H1 (cell line): ENCODE results near the gene DNASE1. TPM values are rescaled to one million over a fixed set of nuclear protein-coding genes. Genes with fewer than 3 reads are reported as not detected.

ENCODE experiments used
- CTCF ChIA-PET: fragments of 300-600 bp; sonication (Branson Sonifier 250); formaldehyde crosslinking; loops from one replicate; lab custom pipeline; 2021; ENCODE audit not compliant: partially characterized antibody; lab: Charles Lee
- POLR2A ChIA-PET: fragments of 300-600 bp; sonication (Branson Sonifier 250); formaldehyde crosslinking; loops from one replicate; lab custom pipeline; 2021; ENCODE audit warnings: inconsistent platforms; ENCODE audit not compliant: partially characterized antibody; lab: Charles Lee
- DNase-seq, 2 experiments: peaks; one replicate each; pipeline versions ENCODE4 v3.0.0 to v3.0.0-alpha.2; 2010 to 2022; ENCODE audit warnings: low spot score in 2 of 2, low read depth in 1 of 2, mixed read lengths in 1 of 2
- FAIRE-seq: peaks from 2 replicates; lab custom pipeline; 2011; peaks lifted over from hg19 to GRCh38; lab: Jason Lieb, UNC
- H2AFZ ChIP-seq: 2 replicates; pipeline ENCODE4 v1.8.1; 2012; ENCODE audit warnings: low read length, inconsistent platforms
- H2AK5ac ChIP-seq: 2 replicates; pipeline ENCODE4 v1.6.1; 2013; ENCODE audit warnings: low read depth, low read length
- H2BK120ac ChIP-seq: replicated peaks from 2 replicates; pipeline ENCODE3; 2013; ENCODE audit warnings: low read depth, low read length, inconsistent platforms
- H2BK12ac ChIP-seq: 2 replicates; pipeline ENCODE4 v1.6.1; 2013; ENCODE audit warnings: low read depth, low read length
- H2BK15ac ChIP-seq: 2 replicates; pipeline ENCODE4 v1.6.1; 2013; ENCODE audit warnings: low read length
- H2BK20ac ChIP-seq: 2 replicates; pipeline ENCODE4 v1.6.1; 2013; ENCODE audit warnings: low read length
- H2BK5ac ChIP-seq: 2 replicates; pipeline ENCODE4 v1.6.1; 2013; ENCODE audit warnings: low read depth, low read length
- H3K14ac ChIP-seq: 2 replicates; pipeline ENCODE4 v1.6.1; 2013; ENCODE audit warnings: inconsistent platforms; ENCODE audit not compliant: insufficient read length
- H3K18ac ChIP-seq: 2 replicates; pipeline ENCODE4 v1.6.1; 2013; ENCODE audit warnings: low read length; ENCODE audit errors: extremely low read depth
- H3K23ac ChIP-seq: 2 replicates; pipeline ENCODE4 v1.6.1; 2013; ENCODE audit warnings: inconsistent platforms; ENCODE audit not compliant: insufficient read length
- H3K23me2 ChIP-seq: 2 replicates; pipeline ENCODE4 v1.6.1; 2013; ENCODE audit warnings: low read depth, low read length
- H3K27ac ChIP-seq: 2 replicates; pipeline ENCODE4 v1.6.1; 2011; ENCODE audit warnings: low read depth, low read length, inconsistent platforms
- H3K27me3 ChIP-seq, 4 experiments: replicated peaks in 1 of 4; 1 replicate in 1 of 4; 2 replicates in 3 of 4; pipeline versions ENCODE4 v1.6.1 to v1.8.1; 2011 to 2013; ENCODE audit warnings: low read length in 3 of 4, mild to moderate bottlenecking in 3 of 4, inconsistent platforms in 2 of 4, mixed read lengths in 2 of 4, moderate library complexity in 1 of 4; ENCODE audit not compliant: control insufficient read depth in 3 of 4, insufficient read depth in 3 of 4; ENCODE audit errors: extremely low read depth in 1 of 4
- H3K36me3 ChIP-seq, 4 experiments: 2 replicates each; pipeline versions ENCODE4 v1.6.1 to v1.8.1; 2011 to 2013; ENCODE audit warnings: mild to moderate bottlenecking in 4 of 4, low read length in 3 of 4, moderate library complexity in 2 of 4, control low read depth in 1 of 4, inconsistent platforms in 1 of 4; ENCODE audit not compliant: insufficient read depth in 4 of 4, control insufficient read depth in 2 of 4
- H3K4ac ChIP-seq: replicated peaks from 2 replicates; pipeline ENCODE3; 2013; ENCODE audit warnings: low read length, low read depth, mixed read lengths, inconsistent platforms; ENCODE audit not compliant: insufficient read length
- H3K4me1 ChIP-seq, 4 experiments: replicated peaks in 1 of 4; 1 replicate in 1 of 4; 2 replicates in 3 of 4; pipeline versions ENCODE4 v1.6.1 to v1.8.1; 2011 to 2013; ENCODE audit warnings: low read length in 3 of 4, inconsistent platforms in 2 of 4, mixed read lengths in 1 of 4; ENCODE audit not compliant: insufficient read depth in 4 of 4, control insufficient read depth in 3 of 4
- H3K4me2 ChIP-seq, 2 experiments: 2 replicates each; pipeline versions ENCODE4 v1.6.1 to v1.8.1; 2011 to 2013; ENCODE audit warnings: low read depth in 2 of 2, low read length in 2 of 2, control low read depth in 1 of 2, inconsistent platforms in 1 of 2, mild to moderate bottlenecking in 1 of 2; ENCODE audit not compliant: insufficient read depth in 1 of 2
- H3K4me3 ChIP-seq, 4 experiments: fragments of 200-600, 300-600 bp in 1 of 4; sonication (generic), shearing (Covaris generic), sonication (Bioruptor Twin) in 1 of 4; 2 replicates each; pipeline versions ENCODE4 v1.5.1 to v1.8.1; 2011 to 2016; ENCODE audit warnings: low read length in 4 of 4, low read depth in 3 of 4, control low read depth in 2 of 4, inconsistent platforms in 2 of 4, mild to moderate bottlenecking in 2 of 4, mixed read lengths in 1 of 4, moderate library complexity in 1 of 4; ENCODE audit not compliant: insufficient read depth in 2 of 4; ENCODE audit errors: extremely low read depth in 1 of 4
- H3K56ac ChIP-seq: replicated peaks from 2 replicates; pipeline ENCODE3; 2013; ENCODE audit warnings: low read depth, mild to moderate bottlenecking, mixed read lengths, low read length, inconsistent platforms; ENCODE audit not compliant: insufficient read length
- H3K79me1 ChIP-seq: 2 replicates; pipeline ENCODE4 v1.6.1; 2013; ENCODE audit warnings: low read depth, low read length, control low read depth
- H3K79me2 ChIP-seq, 2 experiments: 2 replicates each; pipeline versions ENCODE4 v1.6.1 to v1.8.1; 2012 to 2013; ENCODE audit warnings: low read length in 2 of 2, mild to moderate bottlenecking in 2 of 2, inconsistent platforms in 1 of 2; ENCODE audit not compliant: insufficient read depth in 2 of 2, control insufficient read depth in 1 of 2
- H3K9ac ChIP-seq, 4 experiments: replicated peaks in 1 of 4; 1 replicate in 1 of 4; 2 replicates in 3 of 4; pipeline versions ENCODE4 v1.6.1 to v1.8.1; 2011 to 2013; ENCODE audit warnings: low read depth in 3 of 4, low read length in 3 of 4, control low read depth in 2 of 4, mild to moderate bottlenecking in 2 of 4, moderate library complexity in 2 of 4, inconsistent platforms in 1 of 4; ENCODE audit errors: extremely low read depth in 1 of 4
- H3K9me3 ChIP-seq, 2 experiments: 2 replicates each; pipeline versions ENCODE4 v1.6.1 to v1.8.1; 2012 to 2013; ENCODE audit warnings: mild to moderate bottlenecking in 2 of 2, moderate library complexity in 2 of 2, control low read depth in 1 of 2, inconsistent platforms in 1 of 2, low read depth in 1 of 2, low read length in 1 of 2, mixed read lengths in 1 of 2; ENCODE audit not compliant: insufficient read depth in 2 of 2
- H4K20me1 ChIP-seq, 2 experiments: replicated peaks in 1 of 2; 2 replicates each; pipeline versions ENCODE3 to v1.8.1; 2011 to 2013; ENCODE audit warnings: inconsistent platforms in 2 of 2, low read length in 2 of 2, mild to moderate bottlenecking in 1 of 2; ENCODE audit not compliant: insufficient read depth in 2 of 2, control insufficient read depth in 1 of 2
- H4K5ac ChIP-seq: 2 replicates; pipeline ENCODE4 v1.6.1; 2013; ENCODE audit warnings: low read length, low read depth, mixed read lengths, inconsistent platforms; ENCODE audit not compliant: insufficient read length
- H4K8ac ChIP-seq: 2 replicates; pipeline ENCODE4 v1.8.0; 2013; ENCODE audit warnings: mild to moderate bottlenecking, moderate library complexity, low read length, inconsistent platforms; ENCODE audit not compliant: insufficient read depth; ENCODE audit errors: extremely low read depth
- H4K91ac ChIP-seq: replicated peaks from 2 replicates; pipeline ENCODE3; 2013; ENCODE audit warnings: low read length, mixed read lengths, inconsistent platforms; ENCODE audit not compliant: insufficient read length
- CREB1 ChIP-seq: IDR thresholded peaks from 2 replicates; pipeline ENCODE4 v1.6.1; 2012; ENCODE audit warnings: inconsistent platforms
- CTBP2 ChIP-seq: IDR thresholded peaks from 2 replicates; pipeline ENCODE4 v1.7.0; 2011; ENCODE audit warnings: borderline replicate concordance, mild to moderate bottlenecking, moderate library complexity, mixed read lengths, low read length; ENCODE audit not compliant: insufficient read depth, insufficient read length
- E2F6 ChIP-seq: IDR thresholded peaks from 2 replicates; pipeline ENCODE4 v1.6.1; 2012; ENCODE audit warnings: inconsistent platforms
- GABPA ChIP-seq: IDR thresholded peaks from 2 replicates; pipeline ENCODE4 v1.6.1; 2011; ENCODE audit warnings: mild to moderate bottlenecking, low read length, moderate library complexity, borderline replicate concordance; ENCODE audit not compliant: insufficient read depth
- JUND ChIP-seq: IDR thresholded peaks from 2 replicates; pipeline ENCODE4 v1.6.1; 2011; ENCODE audit warnings: mild to moderate bottlenecking, improper control_type of control experiment, low read length
- MAX ChIP-seq: IDR thresholded peaks from 2 replicates; pipeline ENCODE4 v1.6.1; 2012; ENCODE audit warnings: inconsistent platforms
- POLR2AphosphoS5 ChIP-seq: IDR thresholded peaks from 2 replicates; pipeline ENCODE4 v1.6.1; 2011; ENCODE audit warnings: low read depth, low read length
- RNF2 ChIP-seq: fragments of 200-900, 300-1000 bp; sonication (generic); IDR thresholded peaks from 2 replicates; pipeline ENCODE4 v1.7.1; 2016; ENCODE audit warnings: borderline replicate concordance, low read depth, mild to moderate bottlenecking, antibody characterized with exemption, low read length; ENCODE audit not compliant: poor library complexity, severe bottlenecking; ENCODE audit errors: missing control alignments
- SAP30 ChIP-seq: fragments of 300-600 bp; sonication (generic); IDR thresholded peaks from 2 replicates; pipeline ENCODE4 v1.7.1; 2012; ENCODE audit warnings: low read length, moderate library complexity, mild to moderate bottlenecking, inconsistent platforms; ENCODE audit not compliant: insufficient read depth, insufficient replicate concordance
- SIX5 ChIP-seq: IDR thresholded peaks from 2 replicates; pipeline ENCODE4 v1.6.1; 2011; ENCODE audit warnings: mild to moderate bottlenecking, low read depth, low read length
- TCF12 ChIP-seq: IDR thresholded peaks from 2 replicates; pipeline ENCODE4 v1.6.1; 2011; ENCODE audit warnings: low read depth, mild to moderate bottlenecking, low read length
- TEAD4 ChIP-seq: IDR thresholded peaks from 2 replicates; pipeline ENCODE4 v1.6.1; 2012; ENCODE audit warnings: low read depth, low read length, inconsistent platforms, mixed read lengths
- YY1 ChIP-seq: IDR thresholded peaks from 2 replicates; pipeline ENCODE4 v1.6.1; 2011; ENCODE audit warnings: low read depth, mild to moderate bottlenecking, low read length
- WGBS, 2 experiments: shearing (Covaris generic) in 1 of 2; methylation state at CpG; one replicate each; pipeline versions ENCODE4 v1.1.6 to v1.1.7; 2013 to 2015; ENCODE audit warnings: low lambda C conversion rate in 2 of 2, mixed read lengths in 2 of 2, inconsistent platforms in 1 of 2, low coverage in 1 of 2, missing lambda C conversion rate in 1 of 2; ENCODE audit not compliant: insufficient replicate concordance in 2 of 2, insufficient coverage in 1 of 2, insufficient read length in 1 of 2; ENCODE audit errors: extremely low coverage in 1 of 2, missing lambda C conversion rate in 1 of 2; 5-methylcytosine and 5-hydroxymethylcytosine counted together
- polyA plus RNA-seq, 7 experiments: library from polyadenylated mRNA; depleted of rRNA in 3 of 7; stranded (reverse) in 5 of 7; unstranded in 2 of 7; fragments of >200 nt in 5 of 7; fragments of 200-250 nt in 2 of 7; gene quantifications; 1 replicate in 5 of 7; 2 replicates in 1 of 7; 4 replicates in 1 of 7; pipeline versions ENCODE4 v1.2.1 to v1.2.3, GENCODE V29; 2011 to 2013; ENCODE audit warnings: missing spikeins in 2 of 7, mixed read lengths in 2 of 7
- total RNA-seq: library from RNA; stranded (reverse); fragmentation: NEBNext Ultra II Directional; extraction: Animal tissue kit (Norgen Biotek cat#: 25700); gene quantifications from 2 replicates; pipeline ENCODE4 v1.2.1, GENCODE V29; 2021

Gene DNASE1
- total and polyA plus RNA-seq, 2 of the 8 experiments (the other 6 are each of a cell fraction or from before 2014, with no cell fraction given): 11.5 to 16.7 TPM

- 91% methylated on average over 12 of the region's 12 CpGs; no CpG with 5 or more reads in 1 of the 2 experiments for WGBS, 2 experiments
- no peaks in the 10 kb centered on the region for H3K9me3 ChIP-seq
- H3K27me3 ChIP-seq: no peaks in the 10 kb centered on the region
- no peak overlapping the region for H4K5ac ChIP-seq
- ChIA-PET CTCF (interaction anchor here (0.6 to 3.8 kb wide), 3 partner anchors 14 to 35 kb away, joined by 4 to 17 read pairs (median 4); no protein-coding TSS in a partner anchor), POLR2A (interaction anchor here (1.9 kb wide), 1 partner anchor 15 kb away, joined by 5 read pairs; no protein-coding TSS in a partner anchor)
- peaks cover 7 to 12% of the 10 kb centered on the region in 2 experiments for H4K20me1 ChIP-seq
- no peak for TF ChIP-seq MAX
- no peak for TF ChIP-seq YY1
- TF ChIP-seq CREB1: no peak
- no peak for TF ChIP-seq GABPA
- no peak for TF ChIP-seq TEAD4
- TF ChIP-seq POLR2AphosphoS5: no peak
- no peak for TF ChIP-seq E2F6
- TF ChIP-seq SAP30: no peak
- TF ChIP-seq CTBP2: no peak
- TF ChIP-seq TCF12: no peak
- TF ChIP-seq SIX5: no peak
- TF ChIP-seq RNF2: no peak
- TF ChIP-seq JUND: no peak
- peaks cover 41 to 86% (median 62%) of the 10 kb centered on the region in 4 experiments for H3K36me3 ChIP-seq
- H2BK20ac ChIP-seq: no peak overlapping the region
- no peaks in the 10 kb centered on the region for H3K79me2 ChIP-seq
- no peak overlapping the region for H2AFZ ChIP-seq
- no peak overlapping the region for H3K14ac ChIP-seq
- no peak overlapping the region for H3K27ac ChIP-seq
- no peak overlapping the region for H3K23ac ChIP-seq
- no peak overlapping the region for H3K4me2 ChIP-seq
- DNase-seq (no peak), FAIRE-seq (no peak)
- H3K4me3 ChIP-seq: no peak overlapping the region
- no peaks in the 10 kb centered on the region for H3K23me2 ChIP-seq
- H2AK5ac ChIP-seq: no peak overlapping the region
- peaks cover 6% of the 10 kb centered on the region; the same call in 1 of the 2 replicates for H3K79me1 ChIP-seq
- no peak overlapping the region for H2BK5ac ChIP-seq
- H2BK12ac ChIP-seq: no peak overlapping the region
- H2BK15ac ChIP-seq: no peak overlapping the region
- H2BK120ac ChIP-seq: no peak overlapping the region
- H3K56ac ChIP-seq: no peak overlapping the region
- H3K9ac ChIP-seq: no peak overlapping the region
- H3K4me1 ChIP-seq: no peaks in the 10 kb centered on the region; a peak in 1 of 7 replicates
- no peak overlapping the region for H4K91ac ChIP-seq
- no peak overlapping the region for H4K8ac ChIP-seq
- no peak overlapping the region for H3K18ac ChIP-seq
- no peak overlapping the region for H3K4ac ChIP-seq
These were observed 6.8 kb downstream of the DNASE1 start for GRCh38 chr16:3661311-3661710.
